Calu3 (cell line): ENCODE measurements around the gene CCL26. TPM values are rescaled to one million over a fixed set of nuclear protein-coding genes. Genes with fewer than 3 reads are reported as not detected.

Experiments used
- BruUV-seq: library from RNA; stranded (reverse); fragments of 400-500 nt; replicated peaks from 2 replicates; lab custom pipeline; 2021; lab: Mats Ljungman, UMichigan
- CTCF ChIA-PET: fragments of 300-600 bp; sonication (Branson Sonifier 250); formaldehyde crosslinking; loops from one replicate; lab custom pipeline; 2022; ENCODE audit warnings: antibody characterized with exemption; lab: Charles Lee
- DNase-seq: peaks from one replicate; pipeline ENCODE4 v3.0.0; 2022
- H3K27ac Mint-ChIP-seq: one replicate; pipeline ENCODE4 v1.8.0; 2022; ENCODE audit warnings: mixed read lengths; ENCODE audit not compliant: unreplicated experiment
- H3K27me3 Mint-ChIP-seq: one replicate; pipeline ENCODE4 v1.8.0; 2022; ENCODE audit warnings: mixed read lengths; ENCODE audit not compliant: unreplicated experiment
- H3K36me3 Mint-ChIP-seq: one replicate; pipeline ENCODE4 v1.8.0; 2022; ENCODE audit warnings: mild to moderate bottlenecking, moderate library complexity, mixed read lengths; ENCODE audit not compliant: insufficient read depth, unreplicated experiment
- H3K4me1 Mint-ChIP-seq: one replicate; pipeline ENCODE4 v1.8.0; 2022; ENCODE audit warnings: mild to moderate bottlenecking, low read depth, mixed read lengths; ENCODE audit not compliant: unreplicated experiment
- H3K4me3 Mint-ChIP-seq: one replicate; pipeline ENCODE4 v1.8.0; 2022; ENCODE audit warnings: mild to moderate bottlenecking, low read depth, moderate library complexity, mixed read lengths; ENCODE audit not compliant: unreplicated experiment
- H3K9me3 Mint-ChIP-seq: one replicate; pipeline ENCODE4 v1.8.0; 2022; ENCODE audit warnings: low read depth, mixed read lengths; ENCODE audit not compliant: unreplicated experiment
- intact Hi-C: fragments of 100-400 bp; cut with micrococcal nuclease; formaldehyde crosslinking; loops from one replicate; pipeline ENCODE4 v1.10.0; 2022; ENCODE audit not compliant: unreplicated experiment
- total RNA-seq: library from RNA; stranded (reverse); gene quantifications from 2 replicates; pipeline ENCODE4 v1.2.3, GENCODE V29; 2022
- TF ChIP-seq, protein P1 (sequence below): fragments of 200-600 bp; IDR thresholded peaks from one replicate; pipeline ENCODE4 v1.8.0; 2022; ENCODE audit warnings: antibody characterized with exemption; ENCODE audit not compliant: unreplicated experiment

Gene CCL26
- total RNA-seq, 1 experiment from 2014 or later, result not detected

DNA sequence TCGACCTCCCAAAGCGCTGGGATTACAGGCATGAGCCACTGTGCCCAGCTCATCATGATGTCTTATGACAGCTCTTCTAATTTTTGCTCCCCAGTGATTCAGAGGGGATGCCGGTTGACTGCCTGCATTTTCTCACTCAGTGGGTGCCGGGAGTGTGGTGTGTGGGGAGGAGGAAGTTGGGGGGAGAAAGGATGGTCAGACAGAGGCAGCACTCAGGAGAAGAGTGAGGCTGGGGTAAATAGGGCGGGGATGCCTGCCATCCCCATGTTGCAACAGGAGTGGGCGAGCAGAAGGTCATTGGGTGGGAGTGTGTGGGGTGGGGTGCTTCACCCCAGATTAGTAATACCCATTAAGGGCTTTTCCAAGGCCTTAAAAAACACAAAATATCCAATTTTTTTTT lies 45.1 kb upstream of the CCL26 start:
- TF ChIP-seq, protein P1, sequence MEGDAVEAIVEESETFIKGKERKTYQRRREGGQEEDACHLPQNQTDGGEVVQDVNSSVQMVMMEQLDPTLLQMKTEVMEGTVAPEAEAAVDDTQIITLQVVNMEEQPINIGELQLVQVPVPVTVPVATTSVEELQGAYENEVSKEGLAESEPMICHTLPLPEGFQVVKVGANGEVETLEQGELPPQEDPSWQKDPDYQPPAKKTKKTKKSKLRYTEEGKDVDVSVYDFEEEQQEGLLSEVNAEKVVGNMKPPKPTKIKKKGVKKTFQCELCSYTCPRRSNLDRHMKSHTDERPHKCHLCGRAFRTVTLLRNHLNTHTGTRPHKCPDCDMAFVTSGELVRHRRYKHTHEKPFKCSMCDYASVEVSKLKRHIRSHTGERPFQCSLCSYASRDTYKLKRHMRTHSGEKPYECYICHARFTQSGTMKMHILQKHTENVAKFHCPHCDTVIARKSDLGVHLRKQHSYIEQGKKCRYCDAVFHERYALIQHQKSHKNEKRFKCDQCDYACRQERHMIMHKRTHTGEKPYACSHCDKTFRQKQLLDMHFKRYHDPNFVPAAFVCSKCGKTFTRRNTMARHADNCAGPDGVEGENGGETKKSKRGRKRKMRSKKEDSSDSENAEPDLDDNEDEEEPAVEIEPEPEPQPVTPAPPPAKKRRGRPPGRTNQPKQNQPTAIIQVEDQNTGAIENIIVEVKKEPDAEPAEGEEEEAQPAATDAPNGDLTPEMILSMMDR, result no peak
- BruUV-seq, result no TSS peak
- CTCF ChIA-PET, result interaction anchor here (0.6 to 0.7 kb wide), 2 partner anchors 30 to 202 kb away, joined by 4 to 5 read pairs; no protein-coding TSS in a partner anchor
- no peak overlapping the region for H3K4me3 Mint-ChIP-seq
- intact Hi-C loops, result no loop called here
- no peak overlapping the region for H3K27ac Mint-ChIP-seq
- no peak for DNase-seq
- H3K36me3 Mint-ChIP-seq, result no peaks in the 10 kb centered on the region
- H3K4me1 Mint-ChIP-seq, result no peaks in the 10 kb centered on the region
- H3K9me3 Mint-ChIP-seq, result peaks cover 3% of the 10 kb centered on the region
- H3K27me3 Mint-ChIP-seq, result peaks cover 11% of the 10 kb centered on the region

- Mint-ChIP-seq H3K36me3 (no peaks in the 10 kb centered on the region), H3K4me1 (no peaks in the 10 kb centered on the region), H3K4me3 (no peak overlapping the region), H3K27me3 (peaks cover 7% of the 10 kb centered on the region), H3K27ac (no peak overlapping the region), H3K9me3 (no peaks in the 10 kb centered on the region)
- TF ChIP-seq, protein P1, result no peak
- DNase-seq, result no peak
- intact Hi-C loops, result no loop called here
- no TSS peak for BruUV-seq
- CTCF ChIA-PET, result interaction anchor here (0.7 kb wide), 1 partner anchor 15 kb away, joined by 3 read pairs; no protein-coding TSS in a partner anchor
These were observed 43.5 kb upstream of the CCL26 start for GRCh38 chr7:75815418-75816064.

- H3K27me3 Mint-ChIP-seq, result no peaks in the 10 kb centered on the region
- no peak overlapping the region for H3K4me3 Mint-ChIP-seq
- no peaks in the 10 kb centered on the region for H3K4me1 Mint-ChIP-seq
- no peaks in the 10 kb centered on the region for H3K9me3 Mint-ChIP-seq
- BruUV-seq, result no TSS peak
- DNase-seq, result no peak
- CTCF ChIA-PET, result no interaction called here
- no peaks in the 10 kb centered on the region for H3K36me3 Mint-ChIP-seq
- TF ChIP-seq, protein P1, result no peak
- intact Hi-C loops, result no loop called here
- H3K27ac Mint-ChIP-seq, result no peak overlapping the region
These were observed 42.5 kb upstream of the CCL26 start for GRCh38 chr7:75814407-75814947.

- Mint-ChIP-seq H3K27ac (no peak within 1 kb of the TSS), H3K9me3 (no peaks in the 10 kb centered on the region), H3K36me3 (no peaks in the 10 kb centered on the region), H3K4me1 (no peaks in the 10 kb centered on the region), H3K4me3 (no peak within 1 kb of the TSS), H3K27me3 (no peaks in the 10 kb centered on the region)
- no TSS peak for BruUV-seq
- TF ChIP-seq, protein P1, result no peak
- CTCF ChIA-PET, result no interaction called here
- intact Hi-C loops, result no loop called here
- no peak for DNase-seq
These were observed 41.8 kb upstream of the CCL26 start, which contains the start of gene CCL24 for GRCh38 chr7:75813781-75814236. TSS of gene CCL24 (minus strand) at chr7:75813806. CDS start at chr7:75813715, 91 bp downstream.
